Stimulated activated CD8-positive, alpha-beta memory T cell treated with anti-CD3 and anti-CD28 coated beads, Interleukin-12 subunit alpha, Interleukin-12 subunit beta, amount 100 ng/mL, for 1 hour (primary cell): ENCODE results near the gene PACSIN1.

Experiments used
- DNase-seq: peaks from one replicate; pipeline ENCODE4 v3.0.0-alpha.2; 2020; ENCODE audit warnings: low read depth

PACSIN1 gene

GRCh38 chr6:34527751-34528670 lies 62.1 kb downstream of the PACSIN1 start:
- DNase-seq, result no peak

GRCh38 chr6:34528996-34529664 lies 63.3 kb downstream of the PACSIN1 start:
- DNase-seq, result no peak

GRCh38 chr6:34529665-34530327 lies 63.9 kb downstream of the PACSIN1 start:
- DNase-seq, result no peak

GRCh38 chr6:34530753-34531365 lies 65.0 kb downstream of the PACSIN1 start:
- no peak for DNase-seq

GRCh38 chr6:34531580-34532201 lies 65.8 kb downstream of the PACSIN1 start:
- DNase-seq, result no peak

GRCh38 chr6:34532230-34532629 lies 66.4 kb downstream of the PACSIN1 start:
- no peak for DNase-seq

GRCh38 chr6:34534146-34534545 lies 68.3 kb downstream of the PACSIN1 start:
- DNase-seq, result no peak

- DNase-seq, result no peak
Measured at GRCh38 chr6:34534656-34535055, 68.8 kb downstream of the PACSIN1 start.

- no peak for DNase-seq
Measured at GRCh38 chr6:34535199-34535598, 69.3 kb downstream of the PACSIN1 start.

- no peak for DNase-seq
Measured at GRCh38 chr6:34535646-34536045, 69.8 kb downstream of the PACSIN1 start.

- DNase-seq, result no peak
Measured at GRCh38 chr6:34536251-34536958, 70.5 kb downstream of the PACSIN1 start.

- no peak for DNase-seq
Measured at GRCh38 chr6:34536959-34537848, 71.3 kb downstream of the PACSIN1 start.

- DNase-seq, result no peak
Measured at GRCh38 chr6:34537922-34538550, 72.2 kb downstream of the PACSIN1 start.

- DNase-seq, result no peak
Measured at GRCh38 chr6:34538581-34538980, 72.7 kb downstream of the PACSIN1 start.

GRCh38 chr6:34539181-34539580 lies 73.3 kb downstream of the PACSIN1 start:
- no peak for DNase-seq

GRCh38 chr6:34540222-34540621 lies 74.3 kb downstream of the PACSIN1 start:
- DNase-seq, result no peak

GRCh38 chr6:34540841-34541240 lies 75.0 kb downstream of the PACSIN1 start:
- no peak for DNase-seq

GRCh38 chr6:34543421-34543820 lies 77.5 kb downstream of the PACSIN1 start:
- no peak for DNase-seq

GRCh38 chr6:34544052-34544604 lies 78.3 kb downstream of the PACSIN1 start:
- no peak for DNase-seq
